CD14-positive monocyte (primary cell): ENCODE data around the gene UNC5C. TPM values are rescaled to one million over a fixed set of nuclear protein-coding genes. Genes with fewer than 3 reads are reported as not detected.
"Not testable (repeated sequence)": the region's sequence is repeated elsewhere in the genome, so short reads cannot be mapped to it uniquely, and the experiment has no call there.

Experiments
- DNase-seq, 3 donors: peaks; one replicate each; pipeline ENCODE4 v3.0.0-alpha.2; 2011 to 2022
- H2AFZ ChIP-seq: 2 replicates; pipeline ENCODE4 v1.6.0; 2012; ENCODE audit warnings: mild to moderate bottlenecking, low read depth, low read length, inconsistent platforms; ENCODE audit not compliant: insufficient read depth, poor library complexity, severe bottlenecking
- H3K27ac ChIP-seq, 2 donors: 1 replicate in 1 of 2; 2 replicates in 1 of 2; pipeline ENCODE4 v1.5.1; 2012 to 2013; ENCODE audit warnings: low read length in 2 of 2, control low read depth in 1 of 2, inconsistent platforms in 1 of 2, low read depth in 1 of 2, mild to moderate bottlenecking in 1 of 2
- H3K27me3 ChIP-seq, 2 donors: one replicate each; pipeline versions ENCODE4 v1.6.0 to v1.6.1; 2011 to 2013; ENCODE audit warnings: low read length in 2 of 2; ENCODE audit not compliant: control insufficient read depth in 2 of 2, insufficient read depth in 2 of 2
- H3K36me3 ChIP-seq, 2 donors: replicated peaks in 1 of 2; 1 replicate in 1 of 2; 2 replicates in 1 of 2; pipeline versions ENCODE4 v1.5.1 to v1.6.1; 2012 to 2013; ENCODE audit warnings: low read length in 2 of 2, control low read depth in 1 of 2, inconsistent platforms in 1 of 2, mild to moderate bottlenecking in 1 of 2; ENCODE audit not compliant: insufficient read depth in 2 of 2, control insufficient read depth in 1 of 2
- H3K4me1 ChIP-seq, 2 donors: 1 replicate in 1 of 2; 2 replicates in 1 of 2; pipeline versions ENCODE4 v1.5.1 to v1.6.1; 2012 to 2013; ENCODE audit warnings: low read length in 2 of 2, control low read depth in 1 of 2, inconsistent platforms in 1 of 2, mild to moderate bottlenecking in 1 of 2, moderate library complexity in 1 of 2; ENCODE audit not compliant: insufficient read depth in 2 of 2, control insufficient read depth in 1 of 2
- H3K4me2 ChIP-seq: replicated peaks from 2 replicates; pipeline ENCODE3; 2012; ENCODE audit warnings: low read length, moderate library complexity, mild to moderate bottlenecking; ENCODE audit not compliant: poor library complexity, severe bottlenecking; ENCODE audit errors: extremely low read depth
- H3K4me3 ChIP-seq, 3 experiments: fragments of 200-600 bp in 1 of 3; sonication (generic) in 1 of 3; replicated peaks in 1 of 3; 1 replicate in 2 of 3; 2 replicates in 1 of 3; pipeline ENCODE4 v1.5.1; 2011 to 2013; ENCODE audit warnings: low read length in 3 of 3, mild to moderate bottlenecking in 3 of 3, control low read depth in 2 of 3, low read depth in 2 of 3, inconsistent platforms in 1 of 3, moderate library complexity in 1 of 3
- H3K79me2 ChIP-seq: 2 replicates; pipeline ENCODE4 v1.6.0; 2012; ENCODE audit warnings: mild to moderate bottlenecking, control low read depth, inconsistent platforms, low read length, moderate library complexity; ENCODE audit not compliant: insufficient read depth
- H3K9ac ChIP-seq: 2 replicates; pipeline ENCODE4 v1.6.0; 2017; ENCODE audit warnings: low read length, mild to moderate bottlenecking; ENCODE audit not compliant: insufficient read depth, poor library complexity, severe bottlenecking
- H3K9me3 ChIP-seq, 2 donors: replicated peaks in 1 of 2; 1 replicate in 1 of 2; 2 replicates in 1 of 2; pipeline versions ENCODE4 v1.5.1 to v1.6.1; 2012 to 2013; ENCODE audit warnings: low read length in 2 of 2, control low read depth in 1 of 2; ENCODE audit not compliant: control insufficient read depth in 1 of 2, insufficient read depth in 1 of 2
- H4K20me1 ChIP-seq: 2 replicates; pipeline ENCODE4 v1.6.0; 2012; ENCODE audit warnings: mild to moderate bottlenecking, low read length, control low read depth, moderate library complexity; ENCODE audit not compliant: insufficient read depth
- H3K27ac Mint-ChIP-seq, 7 donors: one replicate each; pipeline ENCODE4 v1.8.0; 2020; ENCODE audit warnings: mild to moderate bottlenecking in 7 of 7, mixed read lengths in 7 of 7, moderate library complexity in 6 of 7, inconsistent platforms in 2 of 7
- H3K27me3 Mint-ChIP-seq, 3 donors: one replicate each; pipeline ENCODE4 v1.8.0; 2021 to 2022; ENCODE audit warnings: low read depth in 3 of 3, mild to moderate bottlenecking in 3 of 3, mixed read lengths in 3 of 3, moderate library complexity in 3 of 3, inconsistent platforms in 1 of 3
- H3K36me3 Mint-ChIP-seq, 2 donors: one replicate each; pipeline ENCODE4 v1.8.0; 2020; ENCODE audit warnings: mixed read lengths in 2 of 2, inconsistent platforms in 1 of 2, mild to moderate bottlenecking in 1 of 2
- H3K4me1 Mint-ChIP-seq: one replicate; pipeline ENCODE4 v1.8.0; 2020; ENCODE audit warnings: mild to moderate bottlenecking, mixed read lengths
- H3K4me3 Mint-ChIP-seq, 2 donors: one replicate each; pipeline ENCODE4 v1.8.0; 2020; ENCODE audit warnings: mild to moderate bottlenecking in 2 of 2, mixed read lengths in 2 of 2, moderate library complexity in 1 of 2
- H3K9me3 Mint-ChIP-seq, 7 donors: one replicate each; pipeline ENCODE4 v1.8.0; 2020 to 2022; ENCODE audit warnings: mixed read lengths in 7 of 7, mild to moderate bottlenecking in 6 of 7, moderate library complexity in 6 of 7, inconsistent platforms in 2 of 7
- WGBS: methylation state at CpG from one replicate; pipeline ENCODE4 v1.1.5; 2013; ENCODE audit warnings: missing lambda C conversion rate; ENCODE audit not compliant: insufficient coverage; 5-methylcytosine and 5-hydroxymethylcytosine counted together
- intact Hi-C, 2 donors: fragments of 100-400 bp; cut with micrococcal nuclease; formaldehyde crosslinking; loops; one replicate each; pipeline versions ENCODE4 v1.15.0 to v1.15.1; 2023
- polyA plus RNA-seq, 3 donors: library from polyadenylated mRNA; depleted of rRNA in 1 of 3; unstranded in 2 of 3; stranded (reverse) in 1 of 3; fragments of 300-500 nt in 2 of 3; fragments of >200 nt in 1 of 3; fragmentation: Illumina TruSeq in 2 of 3; gene quantifications; 1 replicate in 2 of 3; 2 replicates in 1 of 3; pipeline ENCODE4 v1.2.3, GENCODE V29; 2012 to 2021
- TF ChIP-seq, protein P1 (sequence below): fragments of 200-600 bp; IDR thresholded peaks from one replicate; pipeline ENCODE4 v1.8.0; 2022; ENCODE audit warnings: antibody characterized with exemption, mild to moderate bottlenecking

The UNC5C gene
- polyA plus RNA-seq, 3 donors = 0.03 TPM; not detected in 2

GRCh38 chr4:95141361-95141760, 407.4 kb downstream of the UNC5C start:
- Histone ChIP-seq H3K4me2 (no peak overlapping the region), H3K36me3 (no peaks in the 10 kb centered on the region), H3K9me3 (peaks cover 5 to 6% of the 10 kb centered on the region in 2 donors), H3K79me2 (no peaks in the 10 kb centered on the region), H3K27ac (no peak overlapping the region), H3K4me3 (no peak overlapping the region), H3K9ac (no peak overlapping the region), H3K27me3 (no peaks in the 10 kb centered on the region), H3K4me1 (no peaks in the 10 kb centered on the region), H2AFZ (no peak overlapping the region), H4K20me1 (no peaks in the 10 kb centered on the region)
- TF ChIP-seq, protein P1, sequence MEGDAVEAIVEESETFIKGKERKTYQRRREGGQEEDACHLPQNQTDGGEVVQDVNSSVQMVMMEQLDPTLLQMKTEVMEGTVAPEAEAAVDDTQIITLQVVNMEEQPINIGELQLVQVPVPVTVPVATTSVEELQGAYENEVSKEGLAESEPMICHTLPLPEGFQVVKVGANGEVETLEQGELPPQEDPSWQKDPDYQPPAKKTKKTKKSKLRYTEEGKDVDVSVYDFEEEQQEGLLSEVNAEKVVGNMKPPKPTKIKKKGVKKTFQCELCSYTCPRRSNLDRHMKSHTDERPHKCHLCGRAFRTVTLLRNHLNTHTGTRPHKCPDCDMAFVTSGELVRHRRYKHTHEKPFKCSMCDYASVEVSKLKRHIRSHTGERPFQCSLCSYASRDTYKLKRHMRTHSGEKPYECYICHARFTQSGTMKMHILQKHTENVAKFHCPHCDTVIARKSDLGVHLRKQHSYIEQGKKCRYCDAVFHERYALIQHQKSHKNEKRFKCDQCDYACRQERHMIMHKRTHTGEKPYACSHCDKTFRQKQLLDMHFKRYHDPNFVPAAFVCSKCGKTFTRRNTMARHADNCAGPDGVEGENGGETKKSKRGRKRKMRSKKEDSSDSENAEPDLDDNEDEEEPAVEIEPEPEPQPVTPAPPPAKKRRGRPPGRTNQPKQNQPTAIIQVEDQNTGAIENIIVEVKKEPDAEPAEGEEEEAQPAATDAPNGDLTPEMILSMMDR = no peak
- no peaks in the 10 kb centered on the region for H3K4me1 Mint-ChIP-seq
- intact Hi-C loops = no loop called here
- no peak overlapping the region for H3K27ac Mint-ChIP-seq
- WGBS = 67% methylated on average over 1 of the region's 5 CpGs
- H3K4me3 Mint-ChIP-seq = no peak overlapping the region
- peaks cover 4 to 16% (median 8%) of the 10 kb centered on the region in 7 donors for H3K9me3 Mint-ChIP-seq
- DNase-seq = no peak
- peaks cover 0 to 2% (median 1%) of the 10 kb centered on the region in 3 donors for H3K27me3 Mint-ChIP-seq
- no peaks in the 10 kb centered on the region for H3K36me3 Mint-ChIP-seq

GRCh38 chr4:95139424-95139823, 409.3 kb downstream of the UNC5C start:
- peaks cover 5 to 16% (median 10%) of the 10 kb centered on the region in 7 donors for H3K9me3 Mint-ChIP-seq
- DNase-seq, intact Hi-C loops: not testable (repeated sequence)

GRCh38 chr4:95134016-95134415, 414.8 kb downstream of the UNC5C start:
- H3K4me1 Mint-ChIP-seq, H3K36me3 ChIP-seq, H3K27ac ChIP-seq, intact Hi-C loops, H3K4me3 ChIP-seq, H3K27me3 Mint-ChIP-seq, H3K9me3 ChIP-seq, H3K27ac Mint-ChIP-seq, H4K20me1 ChIP-seq, DNase-seq, H3K9ac ChIP-seq, H3K27me3 ChIP-seq, H3K36me3 Mint-ChIP-seq, H2AFZ ChIP-seq, H3K79me2 ChIP-seq, H3K4me1 ChIP-seq, H3K4me2 ChIP-seq, H3K4me3 Mint-ChIP-seq: not testable (repeated sequence)
- peaks cover 0 to 14% (median 5%) of the 10 kb centered on the region in 7 donors for H3K9me3 Mint-ChIP-seq
- WGBS = 93% methylated on average over 3 of the region's 4 CpGs

More at GRCh38 chr4:95139424-95139823, 409.3 kb downstream of the UNC5C start:
- not testable (repeated sequence) for H3K27ac ChIP-seq, H3K4me3 ChIP-seq, H3K4me1 ChIP-seq, H3K4me1 Mint-ChIP-seq, H3K9me3 ChIP-seq, H3K4me2 ChIP-seq, H3K79me2 ChIP-seq, H3K27me3 ChIP-seq, H3K36me3 Mint-ChIP-seq, H3K9ac ChIP-seq, H2AFZ ChIP-seq, H4K20me1 ChIP-seq, H3K36me3 ChIP-seq, H3K27me3 Mint-ChIP-seq, H3K4me3 Mint-ChIP-seq
- peak overlapping the region in 1 of 7 donors; percentile 26 for H3K27ac Mint-ChIP-seq
- WGBS = 98% methylated on average over 14 of the region's 14 CpGs
